ENCODE data around the gene PDZD4. TPM values are rescaled to one million over a fixed set of nuclear protein-coding genes. Genes with fewer than 3 reads are reported as not detected.

Gene PDZD4
- total RNA-seq, 2 experiments from 2014 or later: not detected

DNA sequence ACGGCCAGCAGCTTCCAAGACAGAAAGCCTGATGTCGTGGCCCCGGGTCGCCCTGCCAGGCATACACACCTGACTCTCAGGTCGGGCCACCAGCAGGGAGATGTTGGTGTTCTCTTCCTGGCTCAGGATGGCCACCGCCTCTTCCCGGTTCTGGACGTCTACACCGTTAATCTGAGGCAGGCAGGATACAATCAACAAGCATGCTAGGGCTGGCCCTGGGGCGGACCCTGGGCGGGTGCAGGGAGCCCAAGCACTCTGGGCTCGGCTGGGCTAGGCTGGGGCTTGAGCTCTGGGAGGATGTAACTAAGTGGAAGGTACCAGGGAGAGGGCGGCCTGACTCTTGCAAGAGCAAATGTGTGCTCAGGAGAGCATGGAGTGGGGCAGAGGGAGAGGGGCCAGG lies 24.9 kb downstream of the PDZD4 start:
- CTCF ChIA-PET (ENCODE audit: unreplicated experiment): no interaction called here
- H3K4me1 ChIP-seq (ENCODE audit: insufficient read depth, low read length, poor library complexity, severe bottlenecking): no peaks in the 10 kb centered on the region
- intact Hi-C loops (cut with micrococcal nuclease; ENCODE audit: unreplicated experiment): no loop called here
- no TSS peak for BruUV-seq (replicated peaks)
- H3K9me2 ChIP-seq (ENCODE audit: insufficient read depth, low read length): no peaks in the 10 kb centered on the region
- H3K27ac ChIP-seq (ENCODE audit: low read depth, low read length, poor library complexity, severe bottlenecking): no peak overlapping the region
- no peak overlapping the region for H3K4me2 ChIP-seq (ENCODE audit: low read length)
- H3K9me3 ChIP-seq (ENCODE audit: low read length): no peaks in the 10 kb centered on the region
- DNase-seq (ENCODE audit: low spot score): no peak
- POLR2A ChIA-PET: no interaction called here
- H4K20me1 ChIP-seq (ENCODE audit: insufficient read depth, low read length): no peaks in the 10 kb centered on the region
- no peaks in the 10 kb centered on the region for H3K79me2 ChIP-seq (ENCODE audit: insufficient read depth, low read depth, low read length)
- TF ChIP-seq, protein P1, sequence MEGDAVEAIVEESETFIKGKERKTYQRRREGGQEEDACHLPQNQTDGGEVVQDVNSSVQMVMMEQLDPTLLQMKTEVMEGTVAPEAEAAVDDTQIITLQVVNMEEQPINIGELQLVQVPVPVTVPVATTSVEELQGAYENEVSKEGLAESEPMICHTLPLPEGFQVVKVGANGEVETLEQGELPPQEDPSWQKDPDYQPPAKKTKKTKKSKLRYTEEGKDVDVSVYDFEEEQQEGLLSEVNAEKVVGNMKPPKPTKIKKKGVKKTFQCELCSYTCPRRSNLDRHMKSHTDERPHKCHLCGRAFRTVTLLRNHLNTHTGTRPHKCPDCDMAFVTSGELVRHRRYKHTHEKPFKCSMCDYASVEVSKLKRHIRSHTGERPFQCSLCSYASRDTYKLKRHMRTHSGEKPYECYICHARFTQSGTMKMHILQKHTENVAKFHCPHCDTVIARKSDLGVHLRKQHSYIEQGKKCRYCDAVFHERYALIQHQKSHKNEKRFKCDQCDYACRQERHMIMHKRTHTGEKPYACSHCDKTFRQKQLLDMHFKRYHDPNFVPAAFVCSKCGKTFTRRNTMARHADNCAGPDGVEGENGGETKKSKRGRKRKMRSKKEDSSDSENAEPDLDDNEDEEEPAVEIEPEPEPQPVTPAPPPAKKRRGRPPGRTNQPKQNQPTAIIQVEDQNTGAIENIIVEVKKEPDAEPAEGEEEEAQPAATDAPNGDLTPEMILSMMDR (conservative IDR thresholded peaks at IDR 0.05; ENCODE audit: low read length): no peak
- TF ChIP-seq EZH2phosphoT487 (IDR thresholded peaks at IDR 0.05; ENCODE audit: borderline replicate concordance, low read depth, low read length): no peak
- no peak overlapping the region for H2AFZ ChIP-seq (ENCODE audit: low read length)
- H3K4me3 ChIP-seq (ENCODE audit: low read depth, low read length, poor library complexity, severe bottlenecking): no peak overlapping the region
- no peaks in the 10 kb centered on the region for H3K36me3 ChIP-seq (ENCODE audit: insufficient read depth, low read length)

GRCh38 chrX:153804621-153805020 lies 25.7 kb downstream of the PDZD4 start:
- ChIA-PET POLR2A (no interaction called here), CTCF (ENCODE audit: unreplicated experiment) (no interaction called here)
- H3K9me2 ChIP-seq (ENCODE audit: insufficient read depth, low read length): no peaks in the 10 kb centered on the region
- H3K9me3 ChIP-seq (ENCODE audit: low read length): no peaks in the 10 kb centered on the region
- H3K27ac ChIP-seq (ENCODE audit: low read depth, low read length, poor library complexity, severe bottlenecking): no peak overlapping the region
- DNase-seq (ENCODE audit: low spot score): no peak
- no peaks in the 10 kb centered on the region for H3K36me3 ChIP-seq (ENCODE audit: insufficient read depth, low read length)
- H3K4me2 ChIP-seq (ENCODE audit: low read length): no peak overlapping the region
- no peak overlapping the region for H2AFZ ChIP-seq (ENCODE audit: low read length)
- no peaks in the 10 kb centered on the region for H4K20me1 ChIP-seq (ENCODE audit: insufficient read depth, low read length)
- TF ChIP-seq, protein P1 (conservative IDR thresholded peaks at IDR 0.05; ENCODE audit: low read length): no peak
- TF ChIP-seq EZH2phosphoT487 (IDR thresholded peaks at IDR 0.05; ENCODE audit: borderline replicate concordance, low read depth, low read length): no peak
- H3K4me3 ChIP-seq (ENCODE audit: low read depth, low read length, poor library complexity, severe bottlenecking): no peak overlapping the region
- H3K4me1 ChIP-seq (ENCODE audit: insufficient read depth, low read length, poor library complexity, severe bottlenecking): no peaks in the 10 kb centered on the region
- intact Hi-C loops (cut with micrococcal nuclease; ENCODE audit: unreplicated experiment): no loop called here
- no TSS peak for BruUV-seq (replicated peaks)
- H3K79me2 ChIP-seq (ENCODE audit: insufficient read depth, low read depth, low read length): no peaks in the 10 kb centered on the region

DNA sequence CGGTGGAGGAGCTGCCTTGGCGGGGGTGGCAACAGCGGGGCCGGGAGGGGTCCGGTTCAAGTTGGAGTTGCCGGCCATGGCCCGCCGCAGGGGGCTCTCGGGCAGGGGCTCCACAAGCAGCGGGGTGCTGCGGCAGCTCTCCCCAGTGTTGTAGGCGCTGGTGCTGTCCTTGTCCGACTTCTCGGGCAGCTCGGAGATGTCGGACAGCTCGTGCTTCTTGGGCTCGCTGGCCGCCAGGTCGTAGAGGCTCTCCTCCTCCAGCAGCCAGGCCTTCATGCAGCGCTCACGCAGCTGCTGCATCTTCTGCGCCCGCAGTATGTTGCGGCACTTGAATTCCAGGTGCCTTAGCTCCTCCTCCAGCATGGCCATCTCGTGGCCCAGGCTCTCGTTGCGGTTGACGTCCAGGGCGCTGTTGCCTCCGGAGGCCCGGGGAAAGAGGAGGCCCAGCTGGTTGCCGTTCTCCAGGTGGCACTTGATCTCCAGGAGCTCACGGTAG lies 26.2 kb downstream of the PDZD4 start:
- no TSS peak for BruUV-seq (replicated peaks)
- Histone ChIP-seq H3K79me2 (ENCODE audit: insufficient read depth, low read depth, low read length) (no peaks in the 10 kb centered on the region), H3K4me1 (ENCODE audit: insufficient read depth, low read length, poor library complexity, severe bottlenecking) (no peaks in the 10 kb centered on the region), H3K9me2 (ENCODE audit: insufficient read depth, low read length) (no peaks in the 10 kb centered on the region), H3K4me3 (ENCODE audit: low read depth, low read length, poor library complexity, severe bottlenecking) (no peak overlapping the region), H3K27ac (ENCODE audit: low read depth, low read length, poor library complexity, severe bottlenecking) (no peak overlapping the region), H4K20me1 (ENCODE audit: insufficient read depth, low read length) (no peaks in the 10 kb centered on the region), H3K4me2 (ENCODE audit: low read length) (no peak overlapping the region), H3K9me3 (ENCODE audit: low read length) (no peaks in the 10 kb centered on the region), H2AFZ (ENCODE audit: low read length) (no peak overlapping the region), H3K36me3 (ENCODE audit: insufficient read depth, low read length) (peaks cover 3% of the 10 kb centered on the region)
- ChIA-PET CTCF (ENCODE audit: unreplicated experiment) (no interaction called here), POLR2A (no interaction called here)
- no peak for TF ChIP-seq EZH2phosphoT487 (IDR thresholded peaks at IDR 0.05; ENCODE audit: borderline replicate concordance, low read depth, low read length)
- TF ChIP-seq, protein P1 (conservative IDR thresholded peaks at IDR 0.05; ENCODE audit: low read length): no peak
- no peak for DNase-seq (ENCODE audit: low spot score)
- intact Hi-C loops (cut with micrococcal nuclease; ENCODE audit: unreplicated experiment): no loop called here

All from OCI-LY7 (cell line).